NT2/D1 (cell line): Measurements from ENCODE around the gene CKAP5.

Experiments used
- SUZ12 ChIP-seq: IDR thresholded peaks from 2 replicates; pipeline ENCODE4 v1.6.1; 2011; ENCODE audit not compliant: insufficient read length, insufficient read depth; ENCODE audit errors: extremely low read depth
- YY1 ChIP-seq: IDR thresholded peaks from 2 replicates; pipeline ENCODE4 v1.6.1; 2011; ENCODE audit not compliant: insufficient read length, insufficient read depth
- ZNF274 ChIP-seq: IDR thresholded peaks from 2 replicates; pipeline ENCODE4 v1.6.1; 2011; ENCODE audit warnings: mild to moderate bottlenecking, low read depth, low read length

DNA sequence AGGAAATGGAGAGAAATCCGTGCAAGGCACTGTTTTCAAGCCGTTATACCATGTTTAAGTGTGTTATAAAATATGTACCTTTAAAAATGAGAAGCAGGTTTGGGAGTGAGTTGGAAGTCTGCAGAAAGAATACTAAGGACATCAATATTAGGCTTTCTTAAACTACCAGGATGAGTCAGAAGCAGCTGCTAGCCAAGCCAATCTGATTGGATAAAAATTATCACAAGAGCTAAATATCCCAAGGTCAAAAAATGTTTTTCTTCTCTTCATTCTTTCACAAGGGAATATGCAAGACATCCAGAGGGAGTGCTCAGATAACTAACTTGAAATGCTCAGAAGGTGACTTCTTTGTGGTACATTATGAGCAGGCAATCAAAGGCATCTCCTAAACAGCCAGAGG is 19.3 kb upstream of the CKAP5 start:
- TF ChIP-seq ZNF274: no peak
- TF ChIP-seq SUZ12: no peak
- TF ChIP-seq YY1: no peak
